Measurements from ENCODE around the gene SLC39A13.

- no peak for TF ChIP-seq CTCF (IDR thresholded peaks at IDR 0.05)
- TF ChIP-seq POLR2A (IDR thresholded peaks at IDR 0.05) = no peak
- peak; percentile 55 for TF ChIP-seq POLR2AphosphoS5 (IDR thresholded peaks at IDR 0.05)
Measured at GRCh38 chr11:47408598-47409439, 429 bp downstream of the SLC39A13 start.

All from gastroesophageal sphincter (tissue), 3 donors.